NCI-H345 treated with DMSO at 0.1 percent for 48 hours (cell line): ENCODE measurements around the gene REEP3.

Source experiments
- DNase-seq: peaks from one replicate; lab custom pipeline; 2025; ENCODE audit not compliant: unreplicated experiment; lab: John Stamatoyannopoulos, UW

Gene REEP3

GRCh38 chr10:63505562-63505961 lies 15.6 kb upstream of the REEP3 start:
- DNase-seq: no peak

- no peak for DNase-seq
Measured at GRCh38 chr10:63506554-63506953, 14.6 kb upstream of the REEP3 start.

- no peak for DNase-seq
Measured at GRCh38 chr10:63515002-63515763, 6.0 kb upstream of the REEP3 start.

GRCh38 chr10:63516207-63516606 lies 5.0 kb upstream of the REEP3 start:
- no peak for DNase-seq

GRCh38 chr10:63518690-63519288 lies 2.4 kb upstream of the REEP3 start:
- no peak for DNase-seq

GRCh38 chr10:63521416-63522276 lies 445 bp downstream of the REEP3 start:
- peak; percentile 30 for DNase-seq

GRCh38 chr10:63522277-63522687 lies 1.1 kb downstream of the REEP3 start:
- DNase-seq: no peak

- no peak for DNase-seq
Measured at GRCh38 chr10:63522995-63523394, 1.8 kb downstream of the REEP3 start.

- DNase-seq: no peak
Measured at GRCh38 chr10:63525021-63525420, 3.8 kb downstream of the REEP3 start.

- DNase-seq: no peak
Measured at GRCh38 chr10:63527401-63527800, 6.2 kb downstream of the REEP3 start.

- no peak for DNase-seq
Measured at GRCh38 chr10:63528084-63528744, 7.0 kb downstream of the REEP3 start.

GRCh38 chr10:63530409-63530808 lies 9.2 kb downstream of the REEP3 start:
- DNase-seq: no peak

- DNase-seq: no peak
Measured at GRCh38 chr10:63534723-63535122, 13.5 kb downstream of the REEP3 start.

GRCh38 chr10:63536698-63537097 lies 15.5 kb downstream of the REEP3 start:
- no peak for DNase-seq

- DNase-seq: no peak
Measured at GRCh38 chr10:63537536-63537935, 16.3 kb downstream of the REEP3 start.

GRCh38 chr10:63539377-63539776 lies 18.2 kb downstream of the REEP3 start:
- DNase-seq: no peak

- no peak for DNase-seq
Measured at GRCh38 chr10:63539994-63540393, 18.8 kb downstream of the REEP3 start.

GRCh38 chr10:63542835-63543575 lies 21.8 kb downstream of the REEP3 start:
- DNase-seq: no peak

- DNase-seq: no peak
Measured at GRCh38 chr10:63543576-63543962, 22.4 kb downstream of the REEP3 start.

GRCh38 chr10:63544418-63544817 lies 23.2 kb downstream of the REEP3 start:
- no peak for DNase-seq
